Stimulated activated effector memory CD8-positive, alpha-beta T cell treated with anti-CD3 and anti-CD28 coated beads, Interleukin-12 subunit alpha, Interleukin-12 subunit beta, amount 100 ng/mL, for 72 hours (primary cell): ENCODE data around the gene DNAJB14.

Experiments used
- ATAC-seq: fragments of 150-1000 bp; cut with Tn5 transposase; 2 replicates; pipeline ENCODE4 v1.10.0; 2021
- DNase-seq, 2 donors: peaks; one replicate each; pipeline ENCODE4 v3.0.0; 2021 to 2022; ENCODE audit warnings: low spot score in 2 of 2
- H3K27ac Mint-ChIP-seq: one replicate; pipeline ENCODE4 v1.8.0; 2022; ENCODE audit warnings: mild to moderate bottlenecking, mixed read lengths
- H3K36me3 Mint-ChIP-seq: one replicate; pipeline ENCODE4 v1.8.0; 2022; ENCODE audit warnings: mild to moderate bottlenecking, mixed read lengths
- H3K4me1 Mint-ChIP-seq: one replicate; pipeline ENCODE4 v1.8.0; 2022; ENCODE audit warnings: mixed read lengths
- H3K4me3 Mint-ChIP-seq: one replicate; pipeline ENCODE4 v1.8.0; 2022; ENCODE audit warnings: mild to moderate bottlenecking, mixed read lengths
- H3K9me3 Mint-ChIP-seq: one replicate; pipeline ENCODE4 v1.8.0; 2022; ENCODE audit warnings: mixed read lengths

DNAJB14 gene

GRCh38 chr4:99894161-99894997 is 52.0 kb downstream of the DNAJB14 start, which contains the start of gene LAMTOR3:
TSS of gene LAMTOR3 (minus strand) at chr4:99894427. CDS start at chr4:99893963, 464 bp downstream.
- ATAC-seq (peak; percentile 100), DNase-seq (peak; percentile 73 to 91)
- H3K9me3 Mint-ChIP-seq: no peaks in the 10 kb centered on the region
- peak within 1 kb of the TSS; percentile 93 for H3K4me3 Mint-ChIP-seq
- peaks cover 33% of the 10 kb centered on the region for H3K36me3 Mint-ChIP-seq
- H3K4me1 Mint-ChIP-seq: peaks cover 34% of the 10 kb centered on the region
- peak within 1 kb of the TSS; percentile 96 for H3K27ac Mint-ChIP-seq

DNA sequence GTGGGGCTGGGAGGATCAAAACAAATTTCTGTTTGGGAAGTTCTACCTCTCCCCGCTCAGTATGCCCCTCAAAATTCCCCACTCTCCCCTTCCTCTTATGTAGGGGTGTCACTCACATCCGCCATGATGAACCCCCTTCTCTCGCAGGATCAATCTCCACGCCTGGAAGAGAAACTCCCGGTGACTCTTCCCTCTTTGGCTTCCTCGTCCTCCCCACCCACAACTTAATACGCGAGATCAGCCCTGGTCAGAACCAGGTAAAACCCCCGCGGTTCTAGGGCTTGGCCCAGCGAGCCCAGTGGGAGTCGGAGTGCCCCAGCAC is 52.6 kb downstream of the DNAJB14 start:
- ATAC-seq (no peak), DNase-seq (no peak)
- Mint-ChIP-seq H3K4me3 (peak overlapping the region; percentile 93), H3K36me3 (peaks cover 36% of the 10 kb centered on the region), H3K9me3 (no peaks in the 10 kb centered on the region), H3K27ac (peak overlapping the region; percentile 96), H3K4me1 (peaks cover 34% of the 10 kb centered on the region)

- H3K4me1 Mint-ChIP-seq: peaks cover 34% of the 10 kb centered on the region
- no peaks in the 10 kb centered on the region for H3K9me3 Mint-ChIP-seq
- peaks cover 36% of the 10 kb centered on the region for H3K36me3 Mint-ChIP-seq
- H3K4me3 Mint-ChIP-seq: peak overlapping the region; percentile 93
- ATAC-seq (no peak), DNase-seq (no peak)
- H3K27ac Mint-ChIP-seq: peak overlapping the region; percentile 96
Observed at GRCh38 chr4:99893029-99893428, 53.4 kb downstream of the DNAJB14 start.

DNA sequence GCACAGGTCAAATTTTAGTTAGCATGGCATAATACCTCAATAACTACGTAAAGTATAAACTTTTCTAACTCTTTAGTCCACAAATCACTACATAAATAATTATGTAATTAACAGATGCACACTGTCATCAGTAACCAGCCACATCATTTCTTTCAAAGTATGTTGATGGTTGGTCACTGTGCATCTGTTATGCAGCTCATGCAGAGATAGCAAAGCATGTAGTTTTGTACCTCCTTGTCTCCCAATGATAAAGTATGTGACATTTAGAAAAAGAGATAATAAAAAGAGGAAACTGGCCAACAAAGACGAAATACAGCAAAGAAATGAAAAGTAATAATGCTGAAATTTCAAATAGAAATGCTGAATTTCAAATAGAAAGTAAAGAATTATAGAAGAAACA is 55.1 kb downstream of the DNAJB14 start:
- peaks cover 34% of the 10 kb centered on the region for H3K4me1 Mint-ChIP-seq

DNA sequence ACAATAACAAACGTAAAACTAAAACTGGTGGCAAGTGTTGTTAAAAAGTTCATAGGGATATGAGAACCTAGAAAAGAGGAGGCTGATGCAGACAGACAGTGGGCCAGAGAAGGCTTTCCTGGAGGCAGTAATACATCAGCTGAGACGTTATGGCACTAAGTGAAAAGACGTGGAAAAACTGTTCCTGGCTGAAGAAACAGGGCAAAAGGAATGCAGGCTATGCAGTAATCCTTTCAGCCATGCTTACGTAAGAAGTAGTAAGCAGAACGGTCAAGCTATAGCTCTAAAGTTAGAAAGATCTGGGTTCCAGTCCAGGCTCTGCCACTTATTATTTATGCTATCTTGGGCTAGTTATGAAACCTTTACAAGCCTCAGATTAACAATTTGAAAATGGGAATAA is 58.6 kb downstream of the DNAJB14 start:
- ATAC-seq (no peak), DNase-seq (no peak)
- Mint-ChIP-seq H3K9me3 (no peaks in the 10 kb centered on the region), H3K36me3 (peaks cover 78% of the 10 kb centered on the region), H3K4me3 (no peak overlapping the region), H3K27ac (no peak overlapping the region), H3K4me1 (peaks cover 10% of the 10 kb centered on the region)

More for the DNA sequence above, 55.1 kb downstream of the DNAJB14 start:
- Mint-ChIP-seq H3K9me3 (no peaks in the 10 kb centered on the region), H3K27ac (no peak overlapping the region), H3K4me3 (no peak overlapping the region), H3K36me3 (peaks cover 49% of the 10 kb centered on the region)
- ATAC-seq (no peak), DNase-seq (no peak)

- Mint-ChIP-seq H3K4me1 (peaks cover 5% of the 10 kb centered on the region), H3K9me3 (no peaks in the 10 kb centered on the region), H3K27ac (no peak overlapping the region), H3K36me3 (peaks cover 85% of the 10 kb centered on the region), H3K4me3 (no peak overlapping the region)
- DNase-seq: no peak
- no peak for ATAC-seq
Observed at GRCh38 chr4:99886146-99886545, 60.3 kb downstream of the DNAJB14 start.

- H3K36me3 Mint-ChIP-seq: peaks cover 85% of the 10 kb centered on the region
- H3K27ac Mint-ChIP-seq: no peak overlapping the region
- H3K4me3 Mint-ChIP-seq: no peak overlapping the region
- no peak for DNase-seq
- no peaks in the 10 kb centered on the region for H3K9me3 Mint-ChIP-seq
- peaks cover under 1% of the 10 kb centered on the region for H3K4me1 Mint-ChIP-seq
- no peak for ATAC-seq
Observed at GRCh38 chr4:99885687-99886086, 60.7 kb downstream of the DNAJB14 start.

GRCh38 chr4:99885063-99885664 is 61.3 kb downstream of the DNAJB14 start:
- Mint-ChIP-seq H3K9me3 (no peaks in the 10 kb centered on the region), H3K36me3 (peaks cover 85% of the 10 kb centered on the region), H3K4me3 (no peak overlapping the region), H3K27ac (no peak overlapping the region), H3K4me1 (no peaks in the 10 kb centered on the region)
- no peak for ATAC-seq
- DNase-seq: no peak

DNA sequence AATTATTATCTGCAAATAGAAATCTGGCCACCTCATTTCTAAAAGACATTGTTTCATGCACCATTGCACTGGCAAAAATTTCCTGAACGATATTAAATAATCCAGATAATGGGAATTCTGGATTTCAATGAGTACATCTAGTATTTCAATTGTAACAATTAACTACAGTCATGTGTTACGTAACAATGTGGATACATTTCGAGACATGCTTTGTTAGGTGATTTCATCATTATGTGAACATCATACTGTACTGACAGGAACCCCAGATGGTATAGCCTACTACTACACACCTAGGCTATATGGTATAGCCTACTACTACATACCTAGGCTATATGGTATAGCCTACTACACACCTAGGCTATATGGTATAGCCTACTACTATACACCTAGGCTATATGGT is 67.0 kb downstream of the DNAJB14 start:
- peaks cover 70% of the 10 kb centered on the region for H3K36me3 Mint-ChIP-seq
- no peak for DNase-seq
- no peak overlapping the region for H3K4me3 Mint-ChIP-seq
- no peak for ATAC-seq
- no peaks in the 10 kb centered on the region for H3K4me1 Mint-ChIP-seq
- H3K9me3 Mint-ChIP-seq: no peaks in the 10 kb centered on the region
- no peak overlapping the region for H3K27ac Mint-ChIP-seq

GRCh38 chr4:99878604-99879003 is 67.8 kb downstream of the DNAJB14 start:
- Mint-ChIP-seq H3K9me3 (no peaks in the 10 kb centered on the region), H3K36me3 (peaks cover 63% of the 10 kb centered on the region), H3K27ac (no peak overlapping the region), H3K4me3 (no peak overlapping the region), H3K4me1 (no peaks in the 10 kb centered on the region)
- DNase-seq (no peak), ATAC-seq (no peak)

DNA sequence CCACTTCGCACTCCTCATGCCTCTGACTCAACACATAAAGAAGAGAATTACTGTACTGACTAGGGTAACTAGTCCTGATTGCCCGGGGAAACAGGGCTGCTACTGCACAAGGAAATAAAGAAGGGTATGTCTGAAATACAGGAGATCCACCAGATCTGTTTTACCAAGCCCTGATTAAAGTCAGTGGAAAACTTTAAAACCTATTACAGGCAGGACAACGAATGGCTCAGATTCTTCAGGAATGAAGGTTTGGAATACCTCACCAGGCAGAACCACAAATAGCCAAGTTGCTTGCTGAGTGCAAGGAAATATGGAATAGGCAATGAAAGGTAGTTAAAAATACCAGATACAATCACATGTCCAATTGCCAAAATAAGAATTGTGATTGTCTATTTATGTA is 69.5 kb downstream of the DNAJB14 start:
- no peaks in the 10 kb centered on the region for H3K9me3 Mint-ChIP-seq
- H3K4me1 Mint-ChIP-seq: no peaks in the 10 kb centered on the region
- DNase-seq: no peak
- H3K4me3 Mint-ChIP-seq: no peak overlapping the region
- no peak overlapping the region for H3K27ac Mint-ChIP-seq
- no peak for ATAC-seq
- H3K36me3 Mint-ChIP-seq: peaks cover 46% of the 10 kb centered on the region

- Mint-ChIP-seq H3K36me3 (peaks cover 27% of the 10 kb centered on the region), H3K4me1 (no peaks in the 10 kb centered on the region), H3K27ac (no peak overlapping the region), H3K9me3 (no peaks in the 10 kb centered on the region), H3K4me3 (no peak overlapping the region)
- DNase-seq (no peak), ATAC-seq (no peak)
Observed at GRCh38 chr4:99875071-99875470, 71.3 kb downstream of the DNAJB14 start.

DNA sequence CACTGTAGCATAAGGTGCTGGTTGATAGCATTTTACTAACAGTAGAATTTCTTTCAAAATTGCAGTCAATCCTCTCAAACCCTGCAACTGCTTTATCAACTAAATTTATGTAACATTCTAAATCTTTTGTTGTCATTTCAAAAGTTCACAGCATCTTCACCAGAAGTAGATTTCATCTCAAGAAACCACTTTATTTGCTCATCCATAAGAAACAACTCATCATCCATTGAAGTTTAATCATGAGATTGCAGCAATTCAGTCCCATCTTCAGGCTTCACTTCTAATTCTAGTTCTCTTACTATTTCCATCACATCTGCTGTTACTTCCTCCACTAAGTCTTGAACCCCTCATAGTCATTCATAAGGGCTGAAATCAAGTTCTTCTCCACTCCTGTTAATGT is 73.8 kb downstream of the DNAJB14 start:
- Mint-ChIP-seq H3K27ac (no peak overlapping the region), H3K9me3 (no peaks in the 10 kb centered on the region), H3K4me1 (no peaks in the 10 kb centered on the region), H3K36me3 (peaks cover 16% of the 10 kb centered on the region), H3K4me3 (no peak overlapping the region)
- ATAC-seq: no peak
- no peak for DNase-seq

DNA sequence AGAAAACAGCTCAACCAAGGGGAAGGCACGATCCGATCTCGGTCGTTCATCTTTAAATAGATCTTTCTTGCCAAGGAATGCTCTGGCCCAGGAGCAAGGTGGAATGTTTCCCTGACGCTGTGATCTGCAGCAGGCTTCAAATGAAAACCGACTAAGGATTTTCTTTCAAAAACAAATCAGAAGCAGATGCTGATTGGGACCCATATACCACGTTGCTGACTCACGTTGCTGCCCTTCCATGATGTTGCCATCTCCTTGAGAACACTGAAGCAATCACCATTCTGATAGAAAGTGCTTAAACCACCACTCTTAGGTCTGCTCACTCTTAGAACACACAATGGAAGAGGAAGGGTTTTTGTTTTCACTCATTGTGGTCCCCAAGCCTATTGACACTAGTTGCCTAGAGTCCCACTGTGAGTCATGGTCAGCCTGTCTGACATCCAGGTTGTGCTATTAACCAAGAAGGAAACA is 78.3 kb downstream of the DNAJB14 start:
- no peaks in the 10 kb centered on the region for H3K9me3 Mint-ChIP-seq
- no peaks in the 10 kb centered on the region for H3K4me1 Mint-ChIP-seq
- peak; percentile 100 for ATAC-seq
- peak overlapping the region; percentile 50 for H3K27ac Mint-ChIP-seq
- H3K36me3 Mint-ChIP-seq: peaks cover 44% of the 10 kb centered on the region
- no peak overlapping the region for H3K4me3 Mint-ChIP-seq
- DNase-seq: peak in 1 of 2 donors; percentile 66

DNA sequence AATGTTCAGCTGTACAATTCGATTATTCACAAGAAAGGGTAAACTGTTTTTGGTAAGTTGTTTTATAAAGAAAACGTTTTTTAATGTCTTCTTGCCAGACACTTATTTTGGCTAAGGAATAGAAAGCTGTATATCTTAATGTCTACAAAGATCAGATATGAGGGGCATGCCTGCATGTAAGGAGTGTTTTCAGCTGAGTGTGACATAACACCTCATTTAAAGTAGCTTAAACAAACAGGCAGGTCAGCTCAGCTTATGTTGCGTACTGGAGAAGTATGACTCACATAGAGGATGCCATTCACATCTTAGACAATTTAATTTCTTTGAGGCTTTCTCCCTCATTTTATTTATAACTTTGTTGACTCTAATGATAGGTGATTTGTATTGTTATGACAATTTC is 82.6 kb downstream of the DNAJB14 start:
- H3K27ac Mint-ChIP-seq: no peak overlapping the region
- no peak overlapping the region for H3K4me3 Mint-ChIP-seq
- H3K9me3 Mint-ChIP-seq: no peaks in the 10 kb centered on the region
- DNase-seq (no peak), ATAC-seq (no peak)
- H3K36me3 Mint-ChIP-seq: peaks cover 62% of the 10 kb centered on the region
- peaks cover 5% of the 10 kb centered on the region for H3K4me1 Mint-ChIP-seq
